Left ventricle myocardium inferior (tissue), 1 donor: ENCODE data around the gene AMPD2. TPM values are rescaled to one million over a fixed set of nuclear protein-coding genes. Genes with fewer than 3 reads are reported as not detected.

Experiments used
- DNase-seq: peaks from one replicate; pipeline ENCODE4 v3.0.0-alpha.2; 2020
- H3K27ac ChIP-seq: fragments of 200-600 bp; replicated peaks from 2 replicates; pipeline ENCODE4 v1.8.0; 2021
- H3K27me3 ChIP-seq: fragments of 200-600 bp; 2 replicates; pipeline ENCODE4 v1.8.0; 2021; ENCODE audit warnings: low read depth
- H3K36me3 ChIP-seq: fragments of 200-600 bp; 2 replicates; pipeline ENCODE4 v1.8.0; 2021
- H3K4me1 ChIP-seq: fragments of 200-600 bp; 2 replicates; pipeline ENCODE4 v1.8.0; 2021
- H3K4me3 ChIP-seq: fragments of 200-600 bp; 2 replicates; pipeline ENCODE4 v1.8.0; 2021; ENCODE audit warnings: mild to moderate bottlenecking, moderate library complexity
- H3K9me3 ChIP-seq: fragments of 200-600 bp; replicated peaks from 2 replicates; pipeline ENCODE4 v1.8.0; 2021
- intact Hi-C: fragments of 100-400 bp; cut with micrococcal nuclease; formaldehyde crosslinking; loops from one replicate; pipeline ENCODE4 v1.11.0; 2022
- total RNA-seq: library from RNA; stranded (reverse); fragmentation: NEBNext Ultra II Directional; extraction: Animal tissue kit (Norgen Biotek cat#: 25700); gene quantifications from one replicate; pipeline ENCODE4 v1.2.1, GENCODE V29; 2021
- TF ChIP-seq, protein P1 (sequence below): fragments of 200-600 bp; IDR thresholded peaks from 2 replicates; pipeline ENCODE4 v1.8.0; 2021; ENCODE audit warnings: antibody characterized with exemption, mild to moderate bottlenecking, borderline replicate concordance
- donor health status: DM: no; HTN: yes; CAD: no; lungs with severe emphysema.

The AMPD2 gene
- total RNA-seq, 1 donor from 2014 or later: 12.9 TPM

DNA sequence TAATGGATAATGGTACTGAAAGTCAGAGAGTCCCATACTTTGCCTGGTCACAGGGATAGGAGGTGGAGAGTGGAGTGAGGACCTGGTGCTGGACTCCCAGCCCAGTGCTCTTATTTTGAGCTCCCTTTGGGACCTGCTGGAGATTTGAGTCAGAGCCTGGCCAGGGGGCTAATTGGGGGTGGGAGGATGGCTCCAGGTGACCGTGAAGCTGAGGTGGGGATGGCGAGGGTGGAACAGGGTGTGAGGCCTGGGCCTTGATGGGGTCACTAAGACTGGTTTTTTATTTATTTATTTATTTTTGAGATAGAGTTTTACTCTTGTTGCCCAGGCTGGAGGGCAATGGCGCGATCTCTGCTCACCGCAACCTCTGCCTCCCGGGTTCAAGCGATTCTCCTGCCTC lies 17.8 kb downstream of the AMPD2 start:
- no peaks in the 10 kb centered on the region for H3K27me3 ChIP-seq
- no peak overlapping the region for H3K4me3 ChIP-seq
- no peaks in the 10 kb centered on the region for H3K36me3 ChIP-seq
- peaks cover 24% of the 10 kb centered on the region for H3K4me1 ChIP-seq
- no peaks in the 10 kb centered on the region for H3K9me3 ChIP-seq
- no peak overlapping the region for H3K27ac ChIP-seq
- no peak for DNase-seq
- TF ChIP-seq, protein P1, sequence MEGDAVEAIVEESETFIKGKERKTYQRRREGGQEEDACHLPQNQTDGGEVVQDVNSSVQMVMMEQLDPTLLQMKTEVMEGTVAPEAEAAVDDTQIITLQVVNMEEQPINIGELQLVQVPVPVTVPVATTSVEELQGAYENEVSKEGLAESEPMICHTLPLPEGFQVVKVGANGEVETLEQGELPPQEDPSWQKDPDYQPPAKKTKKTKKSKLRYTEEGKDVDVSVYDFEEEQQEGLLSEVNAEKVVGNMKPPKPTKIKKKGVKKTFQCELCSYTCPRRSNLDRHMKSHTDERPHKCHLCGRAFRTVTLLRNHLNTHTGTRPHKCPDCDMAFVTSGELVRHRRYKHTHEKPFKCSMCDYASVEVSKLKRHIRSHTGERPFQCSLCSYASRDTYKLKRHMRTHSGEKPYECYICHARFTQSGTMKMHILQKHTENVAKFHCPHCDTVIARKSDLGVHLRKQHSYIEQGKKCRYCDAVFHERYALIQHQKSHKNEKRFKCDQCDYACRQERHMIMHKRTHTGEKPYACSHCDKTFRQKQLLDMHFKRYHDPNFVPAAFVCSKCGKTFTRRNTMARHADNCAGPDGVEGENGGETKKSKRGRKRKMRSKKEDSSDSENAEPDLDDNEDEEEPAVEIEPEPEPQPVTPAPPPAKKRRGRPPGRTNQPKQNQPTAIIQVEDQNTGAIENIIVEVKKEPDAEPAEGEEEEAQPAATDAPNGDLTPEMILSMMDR: no peak
- intact Hi-C loops: no loop called here

DNA sequence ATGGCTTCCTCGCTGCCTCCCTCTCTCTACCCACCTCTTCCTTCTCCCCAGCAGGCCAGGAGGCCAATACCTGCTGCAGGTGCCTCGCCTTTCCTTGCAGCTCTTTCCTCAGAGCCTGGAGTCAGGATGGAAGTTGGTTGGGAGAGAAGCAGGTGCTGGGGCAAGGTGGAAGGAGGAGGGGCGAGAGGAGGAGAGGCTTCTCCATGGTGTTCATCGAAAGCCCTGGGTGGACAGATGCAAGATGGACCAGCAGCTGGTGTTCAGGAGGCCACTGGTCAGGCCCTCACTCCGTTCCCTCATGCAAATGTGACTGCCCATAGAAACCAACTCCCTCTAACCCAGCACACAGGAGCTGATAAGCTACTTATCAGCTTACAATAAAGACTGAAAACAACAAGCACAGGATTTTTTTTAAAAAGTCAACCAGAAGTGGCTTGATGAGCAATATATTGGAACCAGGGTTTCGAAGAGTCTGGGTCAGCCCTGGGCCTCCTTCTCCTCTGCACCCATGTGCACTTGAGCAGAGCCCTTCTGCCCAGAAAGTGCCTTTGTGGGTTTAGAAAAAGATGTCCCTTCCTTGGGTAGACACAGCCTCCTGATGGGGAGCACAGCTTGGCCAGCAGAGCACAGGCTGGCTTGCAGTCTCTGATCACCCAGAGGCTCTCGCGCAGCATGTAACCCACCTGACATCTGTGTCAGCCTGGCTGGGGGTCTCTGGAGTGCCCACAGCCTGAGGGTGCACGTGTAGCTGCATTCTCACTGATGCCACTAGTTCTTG lies 19.6 kb downstream of the AMPD2 start:
- Histone ChIP-seq H3K4me1 (peaks cover 25% of the 10 kb centered on the region), H3K27ac (no peak overlapping the region), H3K4me3 (no peak overlapping the region), H3K27me3 (no peaks in the 10 kb centered on the region), H3K36me3 (no peaks in the 10 kb centered on the region), H3K9me3 (no peaks in the 10 kb centered on the region)
- no peak for DNase-seq
- TF ChIP-seq, protein P1: no peak
- intact Hi-C loops: no loop called here

DNA sequence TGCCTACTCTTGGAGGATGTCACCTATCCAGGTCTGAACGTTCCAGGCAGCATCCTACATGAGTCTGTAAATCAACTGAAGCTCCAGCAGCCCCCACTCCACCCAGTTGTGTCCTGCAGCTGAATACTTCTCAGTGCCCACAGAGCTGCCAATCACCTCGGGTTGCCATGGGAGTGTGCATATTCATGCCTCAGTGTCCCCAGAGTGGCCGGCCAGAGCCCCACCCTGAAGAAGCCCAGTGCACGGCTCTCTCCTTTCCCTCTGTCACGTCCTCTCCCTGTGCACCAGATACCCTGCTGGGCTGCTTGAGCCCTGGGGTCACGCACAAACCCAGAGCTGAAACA lies 20.2 kb downstream of the AMPD2 start:
- Histone ChIP-seq H3K27me3 (no peaks in the 10 kb centered on the region), H3K4me1 (peaks cover 25% of the 10 kb centered on the region), H3K9me3 (no peaks in the 10 kb centered on the region), H3K4me3 (no peak overlapping the region), H3K36me3 (no peaks in the 10 kb centered on the region), H3K27ac (no peak overlapping the region)
- no peak for DNase-seq
- TF ChIP-seq, protein P1: no peak
- intact Hi-C loops: loop anchor here (5.0 kb wide), 1 partner anchor 132 kb away; no protein-coding TSS in a partner anchor

DNA sequence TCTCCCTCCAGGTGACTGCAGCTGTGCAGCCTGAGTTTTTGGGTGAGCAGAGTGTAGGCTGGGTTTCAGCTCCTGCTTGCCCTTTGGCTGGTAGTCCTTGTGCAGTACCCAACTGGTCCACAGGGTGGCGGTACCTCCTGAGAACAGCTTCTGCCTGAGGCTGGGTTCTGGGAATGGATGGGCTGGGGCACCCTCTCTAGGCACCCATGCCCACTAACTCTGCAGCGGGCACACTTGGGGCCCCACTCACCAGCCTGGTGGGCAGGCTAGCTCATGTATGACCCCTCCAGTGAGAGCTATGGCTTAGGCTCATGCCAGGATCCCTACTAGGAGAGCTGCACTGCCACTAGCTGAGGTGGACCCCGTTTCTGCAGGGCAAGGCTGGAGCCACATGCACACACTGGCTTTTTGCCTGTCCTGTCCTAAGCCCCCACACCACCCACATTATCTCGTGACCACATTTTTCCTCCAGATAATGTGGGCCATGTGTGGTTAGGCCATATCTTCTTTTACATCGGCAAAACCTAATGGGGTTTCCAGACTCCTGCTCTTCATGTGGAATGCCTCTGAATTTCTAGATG lies 20.7 kb downstream of the AMPD2 start:
- intact Hi-C loops: loop anchor here (5.0 kb wide), 1 partner anchor 132 kb away; no protein-coding TSS in a partner anchor
- no peak overlapping the region for H3K4me3 ChIP-seq
- H3K4me1 ChIP-seq: peaks cover 22% of the 10 kb centered on the region
- H3K27ac ChIP-seq: no peak overlapping the region
- TF ChIP-seq, protein P1: peak; percentile 98
- no peaks in the 10 kb centered on the region for H3K9me3 ChIP-seq
- DNase-seq: peak; percentile 85
- H3K27me3 ChIP-seq: peaks cover 2% of the 10 kb centered on the region
- H3K36me3 ChIP-seq: no peaks in the 10 kb centered on the region

DNA sequence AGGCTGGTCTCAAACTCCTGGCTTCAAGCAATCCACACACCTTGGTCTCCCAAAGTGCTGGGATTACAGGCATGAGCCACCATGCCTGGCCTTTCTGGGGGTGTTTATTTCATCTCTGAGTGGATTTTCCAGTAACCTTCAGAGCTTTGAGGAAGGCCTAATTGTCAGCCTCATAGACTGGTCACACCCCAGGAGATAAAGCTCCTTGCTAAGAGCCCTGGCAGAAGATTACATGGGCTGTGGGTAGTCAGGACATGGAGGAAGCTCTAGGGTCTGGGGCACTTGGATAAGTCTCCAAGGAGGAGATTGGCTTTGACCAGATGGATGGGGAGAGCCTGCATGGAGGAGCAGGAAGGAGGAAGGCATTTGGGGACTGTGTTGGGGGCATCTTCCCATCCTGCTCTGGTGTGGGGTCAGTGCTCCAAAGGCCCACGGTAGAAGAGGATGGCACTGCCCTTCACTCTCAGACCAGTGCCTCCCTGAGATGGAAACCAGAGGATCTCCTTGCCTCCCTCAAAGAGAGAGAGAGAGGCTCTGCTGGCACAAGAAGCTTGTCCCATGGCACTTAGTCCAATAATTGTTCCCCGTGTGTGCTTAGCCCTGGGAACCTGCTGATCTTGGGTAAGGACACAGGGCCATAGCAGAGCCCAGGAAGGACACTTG lies 21.6 kb downstream of the AMPD2 start:
- TF ChIP-seq, protein P1: no peak
- Histone ChIP-seq H3K27me3 (peaks cover 4% of the 10 kb centered on the region), H3K4me1 (peaks cover 14% of the 10 kb centered on the region), H3K9me3 (peaks cover 1% of the 10 kb centered on the region), H3K27ac (no peak overlapping the region), H3K36me3 (no peaks in the 10 kb centered on the region), H3K4me3 (no peak overlapping the region)
- no peak for DNase-seq
- intact Hi-C loops: loop anchor here (5.0 kb wide), 1 partner anchor 131 kb away; no protein-coding TSS in a partner anchor
